ENCODE measurements around the gene CYTH1. TPM values are rescaled to one million over a fixed set of nuclear protein-coding genes. Genes with fewer than 3 reads are reported as not detected.

CYTH1 gene
- total RNA-seq, 4 donors from 2014 or later: 42.1 to 86.7 (median 67.5) TPM

DNA sequence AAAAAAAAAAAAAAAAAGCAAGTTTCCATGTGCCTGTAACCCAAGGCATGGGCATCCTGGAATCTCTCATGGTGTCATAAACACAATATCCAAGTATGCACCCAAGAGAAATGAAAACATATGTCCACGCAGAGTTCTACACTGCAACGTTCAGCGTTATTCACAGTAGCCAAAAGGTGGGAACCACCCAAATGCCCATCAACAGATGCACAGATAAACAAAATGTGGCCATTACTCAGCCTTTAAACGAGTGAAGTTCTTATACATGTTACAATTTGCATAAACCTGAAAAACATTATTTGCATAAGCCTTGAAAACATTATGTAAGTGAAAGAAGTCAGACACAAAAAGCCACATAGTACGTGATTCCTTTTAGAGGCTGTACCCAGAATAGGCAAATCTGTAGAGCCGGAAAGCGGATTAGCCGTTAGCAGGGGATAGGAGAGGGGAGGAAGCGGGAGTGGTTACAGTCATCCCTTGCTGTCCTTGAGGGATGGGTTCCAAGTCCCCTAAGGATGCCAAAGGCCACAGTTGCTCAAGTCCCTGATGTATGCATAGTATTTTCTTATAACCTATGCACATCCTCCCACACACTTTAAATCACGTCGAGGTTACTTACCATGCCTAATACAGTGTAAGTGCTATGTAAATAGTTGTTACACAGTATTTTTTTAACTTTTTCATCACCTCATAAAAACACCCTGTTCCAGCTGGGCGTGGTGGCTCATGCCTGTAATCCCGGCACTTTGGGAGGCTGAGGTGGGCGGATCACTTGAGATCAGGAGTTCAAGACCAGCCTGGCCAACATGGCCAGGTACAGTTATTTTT, 157.5 kb downstream of the CYTH1 start:
- Histone ChIP-seq H3K36me3 (no peaks in the 10 kb centered on the region), H3K4me1 (no peaks in the 10 kb centered on the region), H3K27ac (no peak overlapping the region), H3K4me3 (no peak overlapping the region), H3K9me3 (no peaks in the 10 kb centered on the region), H3K27me3 (peaks cover 0 to 10% (median 0%) of the 10 kb centered on the region in 4 donors)
- no peak for TF ChIP-seq POLR2A (IDR thresholded peaks at IDR 0.05)
- TF ChIP-seq, protein P1, sequence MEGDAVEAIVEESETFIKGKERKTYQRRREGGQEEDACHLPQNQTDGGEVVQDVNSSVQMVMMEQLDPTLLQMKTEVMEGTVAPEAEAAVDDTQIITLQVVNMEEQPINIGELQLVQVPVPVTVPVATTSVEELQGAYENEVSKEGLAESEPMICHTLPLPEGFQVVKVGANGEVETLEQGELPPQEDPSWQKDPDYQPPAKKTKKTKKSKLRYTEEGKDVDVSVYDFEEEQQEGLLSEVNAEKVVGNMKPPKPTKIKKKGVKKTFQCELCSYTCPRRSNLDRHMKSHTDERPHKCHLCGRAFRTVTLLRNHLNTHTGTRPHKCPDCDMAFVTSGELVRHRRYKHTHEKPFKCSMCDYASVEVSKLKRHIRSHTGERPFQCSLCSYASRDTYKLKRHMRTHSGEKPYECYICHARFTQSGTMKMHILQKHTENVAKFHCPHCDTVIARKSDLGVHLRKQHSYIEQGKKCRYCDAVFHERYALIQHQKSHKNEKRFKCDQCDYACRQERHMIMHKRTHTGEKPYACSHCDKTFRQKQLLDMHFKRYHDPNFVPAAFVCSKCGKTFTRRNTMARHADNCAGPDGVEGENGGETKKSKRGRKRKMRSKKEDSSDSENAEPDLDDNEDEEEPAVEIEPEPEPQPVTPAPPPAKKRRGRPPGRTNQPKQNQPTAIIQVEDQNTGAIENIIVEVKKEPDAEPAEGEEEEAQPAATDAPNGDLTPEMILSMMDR (IDR thresholded peaks at IDR 0.05): no peak
- 73 to 76% methylated on average over 14 of the region's 14 CpGs for WGBS, 2 donors
- intact Hi-C loops (cut with DNase I): no loop called here
- no peak for DNase-seq

Small RNA genes lying within 50 kb of the gene (small RNA-seq; reads per million reads assigned to genes)
- gene RNU6-638P: 0 reads per million in 4 donors

Other genes with a start within 250 kb of the CYTH1 start
- under 1 TPM in 2 of 4 donors, not detected in 2; 0.19 to 0.31 TPM for gene DNAH17, start 204.9 kb downstream of the CYTH1 start, total RNA-seq
- gene USP36, start 58.5 kb upstream of the CYTH1 start, total RNA-seq: 10 to 100 TPM; 13.2 to 38.9 (median 22.4) TPM
- gene CEP295NL, start 120.9 kb upstream of the CYTH1 start, total RNA-seq: 1 to 10 TPM in 2 of 4 donors, under 1 TPM in 2; 0.42 to 6.9 (median 1.1) TPM
- gene TIMP2, start 143.1 kb upstream of the CYTH1 start, total RNA-seq: 100 to 1,000 TPM in 1 of 4 donors, 10 to 100 TPM in 2, 1 to 10 TPM in 1; 6.1 to 154 (median 28.2) TPM
- 100 to 1,000 TPM; 172 to 414 (median 262) TPM for gene LGALS3BP, start 197.7 kb upstream of the CYTH1 start, total RNA-seq
- gene CANT1, start 227.5 kb upstream of the CYTH1 start, total RNA-seq: 10 to 100 TPM; 36.2 to 58.8 (median 38.3) TPM
- gene C1QTNF1, start 241.9 kb upstream of the CYTH1 start, total RNA-seq: 10 to 100 TPM in 2 of 4 donors, 1 to 10 TPM in 2; 2.7 to 20.4 (median 6.8) TPM